ENCODE data around the gene CTAGE9.

The CTAGE9 gene

GRCh38 chr6:131673184-131673583, 37.6 kb downstream of the CTAGE9 start:
- DNase-seq (ENCODE audit: low read depth in 2 of 2) = no peak

GRCh38 chr6:131669891-131670290, 40.9 kb downstream of the CTAGE9 start:
- DNase-seq (ENCODE audit: low read depth in 2 of 2) = no peak

GRCh38 chr6:131663578-131664165, 47.1 kb downstream of the CTAGE9 start:
- no peak for DNase-seq (ENCODE audit: low read depth in 2 of 2)

GRCh38 chr6:131660195-131660594, 50.6 kb downstream of the CTAGE9 start:
- no peak for DNase-seq (ENCODE audit: low read depth in 2 of 2)
